HL-60 (cell line): ENCODE results near the gene MDP1.

Experiments
- POLR2AphosphoS5 ChIP-seq: IDR thresholded peaks from 2 replicates; pipeline ENCODE4 v1.6.1; 2012; ENCODE audit warnings: low read depth
- SPI1 ChIP-seq: IDR thresholded peaks from 2 replicates; pipeline ENCODE4 v1.6.1; 2012; ENCODE audit warnings: low read depth, mild to moderate bottlenecking, borderline replicate concordance
- TF ChIP-seq, protein P1 (sequence below): IDR thresholded peaks from one replicate; pipeline ENCODE4 v1.5.1; 2011; ENCODE audit warnings: low read length, control low read depth, inconsistent platforms; ENCODE audit not compliant: insufficient read depth
- TF ChIP-seq, protein P2 (sequence below): IDR thresholded peaks from 2 replicates; pipeline ENCODE4 v1.6.1; 2012; ENCODE audit warnings: low read depth; ENCODE audit not compliant: insufficient replicate concordance

DNA sequence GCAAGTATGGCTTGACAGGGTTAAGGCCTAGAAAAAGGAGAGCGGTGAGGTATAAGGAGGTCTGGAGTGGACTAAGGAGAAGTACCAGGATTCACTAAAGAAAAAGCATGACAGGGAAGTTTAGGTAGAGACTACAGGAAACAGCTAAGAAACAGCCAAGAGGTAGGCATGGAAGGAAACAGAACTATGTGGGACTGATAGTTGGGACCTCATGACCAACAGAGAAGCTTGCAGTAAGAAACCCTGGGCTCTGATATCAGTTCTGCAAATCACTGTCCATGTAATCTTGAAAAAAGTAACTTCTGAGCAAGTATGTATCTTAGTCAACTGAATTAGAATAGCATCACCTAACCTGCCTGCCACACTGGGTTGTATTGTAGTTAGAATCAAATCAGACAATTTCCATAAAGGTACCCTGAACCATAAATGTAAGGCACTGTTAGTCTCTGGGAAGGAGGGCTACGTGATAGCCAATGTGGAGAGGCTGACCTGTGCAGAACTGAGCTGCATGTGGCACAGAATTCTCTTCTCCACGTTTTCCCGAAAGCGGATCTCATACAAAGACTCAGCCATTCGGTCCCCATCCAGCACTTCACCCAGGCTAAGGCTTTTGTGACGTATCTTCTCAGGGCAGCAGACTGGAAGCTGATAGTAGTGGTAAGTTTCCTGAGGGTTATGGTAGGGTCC lies 21.5 kb downstream of the MDP1 start:
- TF ChIP-seq, protein P1, sequence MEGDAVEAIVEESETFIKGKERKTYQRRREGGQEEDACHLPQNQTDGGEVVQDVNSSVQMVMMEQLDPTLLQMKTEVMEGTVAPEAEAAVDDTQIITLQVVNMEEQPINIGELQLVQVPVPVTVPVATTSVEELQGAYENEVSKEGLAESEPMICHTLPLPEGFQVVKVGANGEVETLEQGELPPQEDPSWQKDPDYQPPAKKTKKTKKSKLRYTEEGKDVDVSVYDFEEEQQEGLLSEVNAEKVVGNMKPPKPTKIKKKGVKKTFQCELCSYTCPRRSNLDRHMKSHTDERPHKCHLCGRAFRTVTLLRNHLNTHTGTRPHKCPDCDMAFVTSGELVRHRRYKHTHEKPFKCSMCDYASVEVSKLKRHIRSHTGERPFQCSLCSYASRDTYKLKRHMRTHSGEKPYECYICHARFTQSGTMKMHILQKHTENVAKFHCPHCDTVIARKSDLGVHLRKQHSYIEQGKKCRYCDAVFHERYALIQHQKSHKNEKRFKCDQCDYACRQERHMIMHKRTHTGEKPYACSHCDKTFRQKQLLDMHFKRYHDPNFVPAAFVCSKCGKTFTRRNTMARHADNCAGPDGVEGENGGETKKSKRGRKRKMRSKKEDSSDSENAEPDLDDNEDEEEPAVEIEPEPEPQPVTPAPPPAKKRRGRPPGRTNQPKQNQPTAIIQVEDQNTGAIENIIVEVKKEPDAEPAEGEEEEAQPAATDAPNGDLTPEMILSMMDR: no peak
- no peak for TF ChIP-seq POLR2AphosphoS5
- no peak for TF ChIP-seq SPI1
- TF ChIP-seq, protein P2, sequence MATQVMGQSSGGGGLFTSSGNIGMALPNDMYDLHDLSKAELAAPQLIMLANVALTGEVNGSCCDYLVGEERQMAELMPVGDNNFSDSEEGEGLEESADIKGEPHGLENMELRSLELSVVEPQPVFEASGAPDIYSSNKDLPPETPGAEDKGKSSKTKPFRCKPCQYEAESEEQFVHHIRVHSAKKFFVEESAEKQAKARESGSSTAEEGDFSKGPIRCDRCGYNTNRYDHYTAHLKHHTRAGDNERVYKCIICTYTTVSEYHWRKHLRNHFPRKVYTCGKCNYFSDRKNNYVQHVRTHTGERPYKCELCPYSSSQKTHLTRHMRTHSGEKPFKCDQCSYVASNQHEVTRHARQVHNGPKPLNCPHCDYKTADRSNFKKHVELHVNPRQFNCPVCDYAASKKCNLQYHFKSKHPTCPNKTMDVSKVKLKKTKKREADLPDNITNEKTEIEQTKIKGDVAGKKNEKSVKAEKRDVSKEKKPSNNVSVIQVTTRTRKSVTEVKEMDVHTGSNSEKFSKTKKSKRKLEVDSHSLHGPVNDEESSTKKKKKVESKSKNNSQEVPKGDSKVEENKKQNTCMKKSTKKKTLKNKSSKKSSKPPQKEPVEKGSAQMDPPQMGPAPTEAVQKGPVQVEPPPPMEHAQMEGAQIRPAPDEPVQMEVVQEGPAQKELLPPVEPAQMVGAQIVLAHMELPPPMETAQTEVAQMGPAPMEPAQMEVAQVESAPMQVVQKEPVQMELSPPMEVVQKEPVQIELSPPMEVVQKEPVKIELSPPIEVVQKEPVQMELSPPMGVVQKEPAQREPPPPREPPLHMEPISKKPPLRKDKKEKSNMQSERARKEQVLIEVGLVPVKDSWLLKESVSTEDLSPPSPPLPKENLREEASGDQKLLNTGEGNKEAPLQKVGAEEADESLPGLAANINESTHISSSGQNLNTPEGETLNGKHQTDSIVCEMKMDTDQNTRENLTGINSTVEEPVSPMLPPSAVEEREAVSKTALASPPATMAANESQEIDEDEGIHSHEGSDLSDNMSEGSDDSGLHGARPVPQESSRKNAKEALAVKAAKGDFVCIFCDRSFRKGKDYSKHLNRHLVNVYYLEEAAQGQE: no peak
